Measurements from ENCODE around the gene LRR1.

- no peak for TF ChIP-seq CTCF (IDR thresholded peaks at IDR 0.05)
- no peak for TF ChIP-seq POLR2A (IDR thresholded peaks at IDR 0.05)
Observed at GRCh38 chr14:49634547-49635334, 36.0 kb downstream of the LRR1 start, which contains the start of gene DNAAF2.
